Endodermal cell (in vitro differentiated cells): Measurements from ENCODE around the gene OGDHL. TPM values are rescaled to one million over a fixed set of nuclear protein-coding genes. Genes with fewer than 3 reads are reported as not detected.
A peak's percentile ranks its signal among the peaks of the same experiment; 100 is the strongest.
"Not testable (repeated sequence)": the region's sequence is repeated elsewhere in the genome, so short reads cannot be mapped to it uniquely, and the experiment has no call there.

Experiments
- DNase-seq: peaks from one replicate; pipeline ENCODE4 v3.0.0-alpha.2; 2017
- H3K27ac ChIP-seq: 2 replicates; pipeline ENCODE4 v1.5.1; 2013; ENCODE audit warnings: mild to moderate bottlenecking, low read depth, low read length, moderate library complexity
- H3K27me3 ChIP-seq: 2 replicates; pipeline ENCODE4 v1.6.1; 2013; ENCODE audit warnings: mild to moderate bottlenecking, low read length, moderate library complexity; ENCODE audit not compliant: insufficient read depth, control insufficient read depth, poor library complexity, severe bottlenecking
- H3K36me3 ChIP-seq: 2 replicates; pipeline ENCODE4 v1.7.0; 2013; ENCODE audit warnings: mild to moderate bottlenecking, low read length, moderate library complexity; ENCODE audit not compliant: control insufficient read depth, insufficient read depth
- H3K4me1 ChIP-seq: one replicate; pipeline ENCODE4 v1.7.0; 2013; ENCODE audit warnings: low read length; ENCODE audit not compliant: control insufficient read depth, insufficient read depth
- H3K4me3 ChIP-seq: 2 replicates; pipeline ENCODE4 v1.5.1; 2013; ENCODE audit warnings: mild to moderate bottlenecking, low read length, moderate library complexity
- H3K9ac ChIP-seq: 2 replicates; pipeline ENCODE4 v1.6.1; 2013; ENCODE audit warnings: mild to moderate bottlenecking, low read length, moderate library complexity; ENCODE audit not compliant: poor library complexity, severe bottlenecking; ENCODE audit errors: extremely low read depth
- H3K9me3 ChIP-seq: 2 replicates; pipeline ENCODE4 v1.6.1; 2013; ENCODE audit warnings: mild to moderate bottlenecking, low read length, moderate library complexity; ENCODE audit not compliant: control insufficient read depth
- H3K27ac Mint-ChIP-seq: 2 replicates; pipeline ENCODE4 v1.8.0; 2020; ENCODE audit warnings: mixed read lengths
- H3K27me3 Mint-ChIP-seq: 2 replicates; pipeline ENCODE4 v1.8.0; 2021; ENCODE audit warnings: mild to moderate bottlenecking, mixed read lengths; ENCODE audit not compliant: insufficient read depth
- H3K36me3 Mint-ChIP-seq: 2 replicates; pipeline ENCODE4 v1.8.0; 2020; ENCODE audit warnings: low read depth, mixed read lengths
- H3K4me1 Mint-ChIP-seq: 2 replicates; pipeline ENCODE4 v1.8.0; 2020; ENCODE audit warnings: mixed read lengths
- H3K4me3 Mint-ChIP-seq: 2 replicates; pipeline ENCODE4 v1.8.0; 2020; ENCODE audit warnings: mild to moderate bottlenecking, moderate library complexity, mixed read lengths
- H3K9me3 Mint-ChIP-seq: 2 replicates; pipeline ENCODE4 v1.8.0; 2020; ENCODE audit warnings: mild to moderate bottlenecking, mixed read lengths
- CTCF ChIP-seq: fragments of 200-600 bp; sonication (generic); conservative IDR thresholded peaks from 2 replicates; pipeline ENCODE4 v1.5.0; 2021; ENCODE audit warnings: antibody characterized with exemption, mild to moderate bottlenecking
- WGBS, 2 experiments: methylation state at CpG; one replicate each; pipeline versions ENCODE4 v1.1.5 to v1.1.7; 2013; ENCODE audit warnings: missing lambda C conversion rate in 2 of 2, mixed read lengths in 1 of 2; ENCODE audit not compliant: insufficient coverage in 1 of 2, insufficient read length in 1 of 2; 5-methylcytosine and 5-hydroxymethylcytosine counted together
- total RNA-seq, 2 donors: library from RNA; stranded (reverse); fragmentation: NEBNext Ultra II Directional in 1 of 2; extraction: Animal tissue kit (Norgen Biotek cat#: 25700) in 1 of 2; gene quantifications; 2 replicates in 1 of 2; 3 replicates in 1 of 2; pipeline ENCODE4 v1.2.1, GENCODE V29; 2021

The OGDHL gene
- total RNA-seq, 2 donors from 2014 or later = 13.0 to 14.6 TPM

GRCh38 chr10:49775014-49775413 is 12.9 kb upstream of the OGDHL start:
- no peak for TF ChIP-seq CTCF
- Histone ChIP-seq H3K9me3 (no peaks in the 10 kb centered on the region), H3K36me3 (no peaks in the 10 kb centered on the region), H3K4me1 (no peaks in the 10 kb centered on the region), H3K27ac (no peak overlapping the region), H3K9ac (no peak overlapping the region), H3K4me3 (no peak overlapping the region), H3K27me3 (no peaks in the 10 kb centered on the region)
- DNase-seq = no peak
- Mint-ChIP-seq H3K4me1 (peaks cover 11% of the 10 kb centered on the region), H3K9me3 (no peaks in the 10 kb centered on the region), H3K4me3 (no peak overlapping the region), H3K36me3 (no peaks in the 10 kb centered on the region), H3K27me3 (peaks cover 8% of the 10 kb centered on the region), H3K27ac (no peak overlapping the region)
- WGBS, 2 experiments = 96 to 100% methylated on average over 1 to 2 of the region's 2 CpGs

GRCh38 chr10:49772944-49773343 is 10.8 kb upstream of the OGDHL start:
- H3K36me3 ChIP-seq, H3K27me3 ChIP-seq, H3K9me3 Mint-ChIP-seq, H3K36me3 Mint-ChIP-seq, H3K9ac ChIP-seq, H3K27ac ChIP-seq, H3K4me3 Mint-ChIP-seq, H3K4me1 ChIP-seq, H3K4me3 ChIP-seq, H3K9me3 ChIP-seq, H3K27ac Mint-ChIP-seq: not testable (repeated sequence)
- Mint-ChIP-seq H3K27me3 (peaks cover 25% of the 10 kb centered on the region), H3K4me1 (peaks cover 11% of the 10 kb centered on the region)
- WGBS, 2 experiments = 59 to 66% methylated on average over 5 of the region's 5 CpGs
- DNase-seq = peak; percentile 61

GRCh38 chr10:49771046-49771445 is 8.9 kb upstream of the OGDHL start:
- peak; percentile 44 for DNase-seq

GRCh38 chr10:49769692-49770091 is 7.6 kb upstream of the OGDHL start:
- H3K27me3 Mint-ChIP-seq = peaks cover 41% of the 10 kb centered on the region

More at GRCh38 chr10:49771046-49771445, 8.9 kb upstream of the OGDHL start:
- H3K36me3 ChIP-seq, H3K4me1 ChIP-seq, H3K4me3 ChIP-seq, H3K27ac Mint-ChIP-seq, H3K27ac ChIP-seq, H3K9me3 Mint-ChIP-seq, H3K9ac ChIP-seq, H3K27me3 ChIP-seq, H3K9me3 ChIP-seq, H3K36me3 Mint-ChIP-seq, H3K4me3 Mint-ChIP-seq: not testable (repeated sequence)
- 76 to 87% methylated on average over 10 of the region's 11 CpGs for WGBS, 2 experiments
- Mint-ChIP-seq H3K4me1 (peaks cover 11% of the 10 kb centered on the region), H3K27me3 (peaks cover 41% of the 10 kb centered on the region)

More at GRCh38 chr10:49769692-49770091, 7.6 kb upstream of the OGDHL start:
- Histone ChIP-seq H3K9me3 (peaks cover 6% of the 10 kb centered on the region), H3K27ac (no peak overlapping the region), H3K27me3 (no peaks in the 10 kb centered on the region), H3K9ac (no peak overlapping the region), H3K4me1 (no peaks in the 10 kb centered on the region), H3K4me3 (no peak overlapping the region), H3K36me3 (no peaks in the 10 kb centered on the region)
- WGBS, 2 experiments = 95 to 98% methylated on average over 6 to 8 of the region's 8 CpGs
- peaks cover 3% of the 10 kb centered on the region for H3K9me3 Mint-ChIP-seq
- H3K27ac Mint-ChIP-seq = no peak overlapping the region
- no peaks in the 10 kb centered on the region for H3K36me3 Mint-ChIP-seq
- DNase-seq = no peak
- no peak for TF ChIP-seq CTCF
- H3K4me1 Mint-ChIP-seq = peaks cover 11% of the 10 kb centered on the region
- H3K4me3 Mint-ChIP-seq = no peak overlapping the region
